Choroid plexus epithelial cell (primary cell): ENCODE measurements around the gene MICU1.
A peak's percentile ranks its signal among the peaks of the same experiment; 100 is the strongest.

Source experiments
- DNase-seq: peaks from one replicate; pipeline ENCODE4 v3.0.0-alpha.2; 2010; ENCODE audit warnings: low read depth
- H3K4me3 ChIP-seq: 2 replicates; pipeline ENCODE4 v1.5.1; 2011; ENCODE audit warnings: low read depth, mild to moderate bottlenecking, control low read depth, low read length, moderate library complexity
- CTCF ChIP-seq: conservative IDR thresholded peaks from 2 replicates; pipeline ENCODE4 v1.5.1; 2011; ENCODE audit warnings: low read depth, mild to moderate bottlenecking, control low read depth, inconsistent platforms, low read length, moderate library complexity

MICU1 gene

DNA sequence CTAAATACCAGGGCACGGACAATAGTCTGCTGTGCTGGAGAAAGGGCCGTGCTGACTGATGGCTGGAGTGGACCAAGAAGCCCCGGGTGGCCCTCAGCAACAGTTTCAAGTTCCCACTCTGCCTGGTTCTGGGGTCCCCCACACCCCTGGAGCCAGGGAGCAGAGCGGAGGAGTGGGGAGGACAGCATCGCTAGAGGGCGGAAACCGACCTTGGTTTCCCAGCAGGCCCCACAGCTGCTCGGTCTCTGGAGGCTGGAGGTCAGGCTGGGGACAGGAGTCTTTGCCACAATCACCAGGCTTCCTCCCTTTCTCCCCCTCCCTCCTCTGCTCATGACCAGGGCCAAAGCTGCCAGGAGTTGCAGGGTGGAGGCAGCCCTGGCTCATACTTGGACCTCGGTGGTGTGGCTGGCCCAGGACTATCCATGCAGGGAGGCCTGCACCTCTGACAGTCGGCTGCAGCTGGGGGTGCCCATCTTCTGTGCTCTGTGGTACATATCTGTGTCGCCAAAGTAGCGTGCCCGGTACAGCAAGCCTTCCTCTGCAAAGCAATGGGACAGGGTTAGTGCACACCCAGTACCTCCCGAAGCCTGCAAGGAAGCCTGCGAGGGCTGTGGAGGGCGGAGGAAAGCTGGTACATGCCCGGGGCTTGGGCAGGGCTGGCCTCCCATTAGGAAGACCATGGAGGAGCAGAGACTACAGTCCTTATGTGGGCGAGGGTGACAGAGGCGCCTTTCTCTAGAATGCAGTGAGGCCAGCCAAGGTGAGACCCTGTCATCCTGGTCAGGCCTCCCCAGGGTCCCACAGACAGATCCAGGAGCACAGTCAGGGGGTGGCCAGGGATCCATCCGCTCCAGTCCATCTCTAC is 290.3 kb downstream of the MICU1 start:
- peak; percentile 93 for DNase-seq
- H3K4me3 ChIP-seq = no peak overlapping the region
- peak; percentile 43 for TF ChIP-seq CTCF

DNA sequence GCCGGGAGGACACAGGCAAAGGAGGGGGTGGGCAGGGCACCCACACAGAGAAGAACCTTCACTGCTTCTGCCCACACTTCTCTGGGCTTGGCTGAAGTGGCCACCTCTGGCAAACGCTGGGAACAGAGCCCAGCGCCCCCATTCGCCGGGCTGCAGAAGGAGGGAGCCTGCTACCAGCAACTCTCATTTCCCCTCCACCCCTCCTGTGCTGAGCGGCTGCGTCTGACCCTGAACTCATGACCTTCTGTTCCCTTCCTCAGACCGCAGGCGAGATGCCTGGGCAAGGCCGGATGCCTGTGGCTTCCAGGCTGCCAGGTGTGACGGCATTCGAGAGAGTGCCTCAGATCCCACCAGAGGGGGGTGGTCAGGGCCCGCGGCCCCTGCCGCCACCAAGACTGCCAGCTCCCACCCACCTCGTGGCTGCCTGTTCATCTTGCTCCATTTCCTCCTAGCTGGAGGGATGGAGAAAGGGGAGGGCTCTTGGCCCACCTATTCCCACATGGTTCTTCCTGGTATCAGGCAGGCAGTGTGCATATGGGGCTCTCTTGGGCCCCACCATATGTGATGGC is 291.0 kb downstream of the MICU1 start:
- H3K4me3 ChIP-seq = no peak overlapping the region
- TF ChIP-seq CTCF = peak; percentile 59
- peak; percentile 100 for DNase-seq

DNA sequence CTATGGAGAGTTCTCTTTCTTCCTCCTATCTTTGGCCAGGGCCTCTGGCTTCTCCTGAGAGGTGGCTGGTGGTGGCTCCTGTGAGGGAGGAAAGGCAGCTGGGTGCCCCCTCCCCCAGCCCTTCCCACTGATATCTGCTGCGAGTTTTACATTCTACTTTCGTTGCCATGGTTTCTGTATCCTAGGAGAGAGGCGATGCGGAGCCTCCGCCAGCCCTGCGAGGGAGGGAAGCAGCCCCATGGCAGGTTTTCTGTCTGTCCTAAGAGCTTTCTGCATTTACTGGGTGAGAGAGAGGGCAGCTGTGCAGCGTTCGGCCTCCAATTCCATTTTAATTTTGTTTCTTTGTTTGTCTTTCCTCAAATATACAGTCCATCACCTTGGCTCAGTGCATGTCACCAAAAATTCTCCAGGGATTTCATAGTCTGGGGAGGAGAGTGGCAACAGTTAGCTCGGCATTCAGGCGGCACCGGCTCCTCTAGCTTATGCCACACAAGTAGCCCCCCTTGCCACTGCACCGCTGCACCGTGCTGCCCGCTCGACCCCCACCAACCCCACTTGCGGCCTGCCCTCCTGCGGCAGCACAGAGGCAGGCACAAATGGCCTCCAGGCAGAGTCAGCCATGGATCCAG is 291.6 kb downstream of the MICU1 start:
- peak; percentile 96 for DNase-seq
- no peak overlapping the region for H3K4me3 ChIP-seq
- TF ChIP-seq CTCF = no peak

- no peak for TF ChIP-seq CTCF
- no peak for DNase-seq
- no peak overlapping the region for H3K4me3 ChIP-seq
These were observed 292.5 kb downstream of the MICU1 start for GRCh38 chr10:72333112-72334015.

GRCh38 chr10:72332423-72333111 is 293.3 kb downstream of the MICU1 start:
- no peak for DNase-seq
- no peak overlapping the region for H3K4me3 ChIP-seq
- no peak for TF ChIP-seq CTCF
